OCI-LY3 (cell line): ENCODE measurements around the gene SEPHS2.

Source experiments
- H2AFZ ChIP-seq: fragments of 200-600, 300-600 bp; shearing (Covaris generic); 2 replicates; pipeline ENCODE4 v1.6.0; 2014; ENCODE audit warnings: antibody characterized with exemption, low read depth, low read length
- H3K27ac ChIP-seq: fragments of 200-600, 300-600 bp; sonication (generic); 2 replicates; pipeline ENCODE4 v1.5.1; 2014; ENCODE audit warnings: mild to moderate bottlenecking, low read length, moderate library complexity, mixed read lengths
- H3K27me3 ChIP-seq: fragments of 200-600, 300-600 bp; sonication (generic); 2 replicates; pipeline ENCODE4 v1.6.1; 2014; ENCODE audit warnings: low read depth, low read length, mixed read lengths
- H3K36me3 ChIP-seq: fragments of 200-600, 300-600 bp; sonication (generic); replicated peaks from 2 replicates; pipeline ENCODE3; 2014; ENCODE audit warnings: low read depth, low read length, mixed read lengths
- H3K4me1 ChIP-seq: fragments of 300-600, 200-600 bp; sonication (generic); 2 replicates; pipeline ENCODE4 v1.6.1; 2014; ENCODE audit warnings: low read length, mixed read lengths
- H3K4me2 ChIP-seq: fragments of 200-600, 300-600 bp; sonication (generic); 2 replicates; pipeline ENCODE4 v1.6.1; 2014; ENCODE audit warnings: low read length, mixed read lengths
- H3K4me3 ChIP-seq: fragments of 300-600, 200-600 bp; sonication (generic); 2 replicates; pipeline ENCODE4 v1.5.1; 2014; ENCODE audit warnings: antibody characterized with exemption, mild to moderate bottlenecking, low read length, moderate library complexity
- H3K79me2 ChIP-seq: fragments of 300-600, 200-600 bp; shearing (Covaris generic); 2 replicates; pipeline ENCODE4 v1.6.1; 2014; ENCODE audit warnings: mild to moderate bottlenecking, low read length, mixed read lengths
- H3K9ac ChIP-seq: fragments of 300-600, 200-600 bp; shearing (Covaris generic); 2 replicates; pipeline ENCODE4 v1.6.0; 2014; ENCODE audit warnings: mild to moderate bottlenecking, low read length, moderate library complexity
- H3K9me3 ChIP-seq: fragments of 200-600, 300-600 bp; shearing (Covaris generic); 2 replicates; pipeline ENCODE4 v1.6.1; 2014; ENCODE audit warnings: low read length, mixed read lengths; ENCODE audit not compliant: insufficient read depth
- H4K20me1 ChIP-seq: fragments of 200-600, 300-600 bp; sonication (generic); 2 replicates; pipeline ENCODE4 v1.6.1; 2016; ENCODE audit warnings: low read length, mixed read lengths; ENCODE audit not compliant: insufficient read depth
- CTCF ChIP-seq: fragments of 200-600, 300-600 bp; sonication (generic); IDR thresholded peaks from 2 replicates; pipeline ENCODE4 v1.5.1; 2014; ENCODE audit warnings: antibody characterized with exemption, low read length, low read depth
- EZH2phosphoT487 ChIP-seq: fragments of 200-600 bp; shearing (Covaris generic); IDR thresholded peaks from 2 replicates; pipeline ENCODE4 v1.6.1; 2018; ENCODE audit warnings: antibody characterized with exemption, mixed run types, low read depth

Gene SEPHS2

GRCh38 chr16:30406795-30407101, 38.9 kb downstream of the SEPHS2 start:
- peak overlapping the region; percentile 94 for H3K4me3 ChIP-seq
- peak overlapping the region; percentile 83 for H2AFZ ChIP-seq
- H3K27me3 ChIP-seq: no peaks in the 10 kb centered on the region
- H3K4me2 ChIP-seq: peak overlapping the region; percentile 92
- peaks cover 8% of the 10 kb centered on the region; the same call in 1 of the 2 replicates for H3K79me2 ChIP-seq
- peaks cover 19% of the 10 kb centered on the region for H3K4me1 ChIP-seq
- TF ChIP-seq CTCF: no peak
- no peak for TF ChIP-seq EZH2phosphoT487
- H3K27ac ChIP-seq: no peak overlapping the region
- peaks cover 6% of the 10 kb centered on the region for H3K36me3 ChIP-seq
- H3K9me3 ChIP-seq: no peaks in the 10 kb centered on the region
- peak overlapping the region; percentile 70 for H3K9ac ChIP-seq
- H4K20me1 ChIP-seq: no peaks in the 10 kb centered on the region

- H3K9me3 ChIP-seq: no peaks in the 10 kb centered on the region
- H3K4me3 ChIP-seq: no peak overlapping the region
- H3K9ac ChIP-seq: no peak overlapping the region
- peaks cover 11% of the 10 kb centered on the region; the same call in 1 of the 2 replicates for H3K4me1 ChIP-seq
- H3K79me2 ChIP-seq: no peaks in the 10 kb centered on the region
- no peaks in the 10 kb centered on the region for H3K27me3 ChIP-seq
- TF ChIP-seq EZH2phosphoT487 (no peak), CTCF (no peak)
- no peaks in the 10 kb centered on the region for H4K20me1 ChIP-seq
- no peaks in the 10 kb centered on the region for H3K36me3 ChIP-seq
- no peak overlapping the region for H2AFZ ChIP-seq
- H3K4me2 ChIP-seq: no peak overlapping the region
- no peak overlapping the region for H3K27ac ChIP-seq
Observed at GRCh38 chr16:30401768-30402425, 43.8 kb downstream of the SEPHS2 start.

GRCh38 chr16:30399435-30400186, 46.1 kb downstream of the SEPHS2 start:
- no peaks in the 10 kb centered on the region for H3K36me3 ChIP-seq
- H2AFZ ChIP-seq: peak overlapping the region; percentile 79; the same call in 1 of the 2 replicates
- peak overlapping the region; percentile 87 for H3K4me2 ChIP-seq
- H3K4me3 ChIP-seq: peak overlapping the region; percentile 82
- H4K20me1 ChIP-seq: no peaks in the 10 kb centered on the region
- TF ChIP-seq CTCF (no peak), EZH2phosphoT487 (no peak)
- H3K27ac ChIP-seq: no peak overlapping the region
- H3K9me3 ChIP-seq: no peaks in the 10 kb centered on the region
- peaks cover 13% of the 10 kb centered on the region for H3K4me1 ChIP-seq
- H3K79me2 ChIP-seq: peaks cover 8% of the 10 kb centered on the region
- peak overlapping the region; percentile 69 for H3K9ac ChIP-seq
- H3K27me3 ChIP-seq: no peaks in the 10 kb centered on the region

- no peak for TF ChIP-seq EZH2phosphoT487
- TF ChIP-seq CTCF: no peak
- Histone ChIP-seq H2AFZ (no peak overlapping the region), H3K9me3 (no peaks in the 10 kb centered on the region), H4K20me1 (no peaks in the 10 kb centered on the region), H3K79me2 (peaks cover 8% of the 10 kb centered on the region), H3K36me3 (no peaks in the 10 kb centered on the region), H3K9ac (no peak overlapping the region), H3K4me1 (peaks cover 18% of the 10 kb centered on the region), H3K4me2 (no peak overlapping the region), H3K4me3 (no peak overlapping the region), H3K27ac (no peak overlapping the region), H3K27me3 (no peaks in the 10 kb centered on the region)
Observed at GRCh38 chr16:30398661-30399434, 46.8 kb downstream of the SEPHS2 start.
